NCI-H2196 (cell line): ENCODE measurements around the gene SLC35E2B.
"Not testable (repeated sequence)": the region's sequence is repeated elsewhere in the genome, so short reads cannot be mapped to it uniquely, and the experiment has no call there.

Source experiments
- DNase-seq: peaks from one replicate; lab custom pipeline; 2025; ENCODE audit not compliant: unreplicated experiment; lab: John Stamatoyannopoulos, UW

The SLC35E2B gene

DNA sequence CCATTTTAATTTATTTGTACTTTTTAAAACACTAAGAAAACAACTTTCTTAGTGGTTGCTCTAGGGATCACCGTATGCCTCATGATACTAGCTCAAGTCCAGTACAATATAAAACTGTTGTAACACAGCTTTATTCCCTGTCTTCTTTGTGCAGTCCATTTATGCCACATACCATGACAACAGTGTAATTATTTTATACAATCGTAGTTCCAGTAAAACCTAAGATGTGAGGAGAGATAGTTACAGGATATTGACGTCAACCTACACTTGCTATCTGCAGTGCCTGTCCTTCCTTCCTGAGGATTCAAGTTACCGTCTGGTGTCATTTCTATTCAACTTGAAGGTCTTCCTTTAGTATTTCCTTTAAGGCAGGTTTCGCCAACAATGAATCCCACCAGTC, 46.3 kb downstream of the SLC35E2B start:
- DNase-seq: not testable (repeated sequence)

DNA sequence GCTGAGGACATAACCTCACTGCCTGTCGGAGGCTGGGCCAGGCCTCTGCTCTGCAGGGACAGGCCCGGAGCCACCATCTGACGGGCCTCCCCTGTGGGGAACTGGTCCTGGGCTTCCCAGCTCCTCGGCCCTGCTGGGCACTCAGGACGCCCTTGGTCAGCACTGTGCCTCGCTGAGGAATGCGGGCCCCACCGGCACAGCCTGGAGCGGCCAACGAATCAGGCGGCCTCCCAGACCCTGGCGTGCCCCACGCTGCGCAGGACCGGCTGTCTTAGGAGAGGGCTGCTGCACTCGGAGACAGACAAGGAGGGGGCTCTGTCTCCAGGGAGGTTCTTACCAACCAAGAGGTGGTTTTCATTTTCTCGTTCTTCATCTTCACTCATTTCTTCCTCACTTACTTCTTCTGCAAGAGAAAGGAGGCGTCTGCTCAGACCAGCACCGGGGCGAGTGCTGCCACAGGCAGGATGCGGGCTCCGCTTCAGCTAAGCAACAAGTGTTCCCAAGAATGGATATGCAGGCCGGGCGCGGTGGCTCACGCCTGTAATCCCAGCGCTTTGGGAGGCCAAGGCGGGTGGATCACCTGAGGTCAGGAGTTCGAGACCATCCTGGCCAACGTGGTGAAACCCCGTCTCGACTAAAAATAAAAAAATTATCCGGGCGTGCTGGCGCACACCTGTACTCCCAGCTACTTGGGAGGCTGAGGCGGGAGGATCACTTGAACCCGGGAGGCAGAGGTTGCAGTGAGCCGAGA, 51.7 kb downstream of the SLC35E2B start:
- not testable (repeated sequence) for DNase-seq

DNA sequence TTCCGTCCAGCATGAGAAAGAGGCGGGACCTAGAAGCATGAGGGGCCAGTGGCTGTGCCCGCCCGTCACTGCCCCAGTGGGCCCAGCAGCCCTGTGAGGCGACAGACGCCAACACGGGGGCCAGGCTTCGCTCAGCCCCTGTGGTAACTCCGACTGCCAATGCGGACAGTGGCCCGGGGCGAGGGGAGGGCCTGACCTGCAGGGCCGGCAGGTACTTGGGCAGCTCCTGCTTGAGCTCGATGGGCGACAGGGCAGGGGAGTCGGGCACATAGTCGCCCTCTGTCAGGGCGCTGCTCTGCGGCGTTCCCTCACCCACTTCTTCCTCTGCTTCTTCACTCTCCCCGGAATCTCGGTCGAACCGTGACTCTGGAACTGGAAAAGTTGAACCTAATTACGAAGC, 52.5 kb downstream of the SLC35E2B start:
- DNase-seq: not testable (repeated sequence)

DNA sequence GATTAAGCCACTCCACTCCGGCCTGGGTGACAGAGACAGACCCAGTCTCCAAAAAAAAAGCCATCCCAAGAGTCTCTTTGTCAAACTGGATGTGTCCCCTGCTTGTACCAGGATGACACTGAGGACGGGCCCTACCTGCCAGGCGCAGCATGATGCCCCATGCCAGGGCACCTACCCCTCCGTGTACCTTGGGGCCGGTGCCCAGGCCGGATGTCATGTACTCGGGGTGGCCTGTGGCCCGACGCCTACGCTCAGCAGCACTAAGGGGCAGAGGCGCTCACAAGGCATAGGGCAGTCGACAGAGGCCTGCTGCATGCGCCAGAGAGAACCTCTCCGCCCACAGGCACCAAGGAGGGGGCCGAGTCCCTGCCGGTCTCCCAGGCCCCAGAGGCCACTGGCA, 53.2 kb downstream of the SLC35E2B start:
- DNase-seq: not testable (repeated sequence)

DNA sequence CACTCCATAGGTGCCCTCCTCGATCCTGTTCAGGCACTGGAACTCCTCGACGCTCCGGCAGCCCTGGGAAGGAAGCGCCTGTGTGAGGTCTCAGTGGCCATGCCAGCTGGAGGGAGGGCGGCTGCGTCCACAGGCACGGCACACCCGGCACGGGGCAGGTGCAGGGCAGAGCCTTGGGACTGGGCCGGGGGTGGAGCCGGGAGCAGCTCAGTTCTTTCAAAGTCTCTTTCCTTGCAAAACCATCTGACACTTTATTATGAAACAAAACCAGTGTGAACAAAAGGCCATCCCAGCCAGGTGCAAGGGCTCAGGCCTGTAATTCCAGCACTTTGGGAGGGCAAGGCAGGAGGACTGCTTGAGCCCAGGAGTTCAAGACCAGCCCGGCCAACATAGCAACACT, 54.1 kb downstream of the SLC35E2B start:
- DNase-seq: peak; percentile 32

DNA sequence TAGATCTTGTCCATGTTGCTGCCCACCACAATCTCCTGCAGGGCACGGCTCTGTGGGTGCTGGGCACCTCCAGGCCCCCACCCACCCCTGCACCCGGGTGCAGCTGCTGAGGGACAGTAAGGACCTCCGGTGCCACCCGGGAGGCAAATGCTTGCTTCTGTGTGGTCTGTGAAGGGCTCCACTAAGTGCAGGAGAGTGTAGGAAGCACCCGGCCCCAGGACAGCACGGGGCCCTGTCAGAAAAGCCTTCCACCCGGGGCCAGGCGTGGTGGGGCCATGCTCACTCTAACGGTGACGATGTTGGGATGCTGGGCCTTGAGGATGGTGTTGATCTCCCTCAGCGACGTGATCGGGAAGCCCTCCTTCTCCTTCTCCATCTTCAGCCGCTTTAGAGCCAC, 55.1 kb downstream of the SLC35E2B start:
- not testable (repeated sequence) for DNase-seq

DNA sequence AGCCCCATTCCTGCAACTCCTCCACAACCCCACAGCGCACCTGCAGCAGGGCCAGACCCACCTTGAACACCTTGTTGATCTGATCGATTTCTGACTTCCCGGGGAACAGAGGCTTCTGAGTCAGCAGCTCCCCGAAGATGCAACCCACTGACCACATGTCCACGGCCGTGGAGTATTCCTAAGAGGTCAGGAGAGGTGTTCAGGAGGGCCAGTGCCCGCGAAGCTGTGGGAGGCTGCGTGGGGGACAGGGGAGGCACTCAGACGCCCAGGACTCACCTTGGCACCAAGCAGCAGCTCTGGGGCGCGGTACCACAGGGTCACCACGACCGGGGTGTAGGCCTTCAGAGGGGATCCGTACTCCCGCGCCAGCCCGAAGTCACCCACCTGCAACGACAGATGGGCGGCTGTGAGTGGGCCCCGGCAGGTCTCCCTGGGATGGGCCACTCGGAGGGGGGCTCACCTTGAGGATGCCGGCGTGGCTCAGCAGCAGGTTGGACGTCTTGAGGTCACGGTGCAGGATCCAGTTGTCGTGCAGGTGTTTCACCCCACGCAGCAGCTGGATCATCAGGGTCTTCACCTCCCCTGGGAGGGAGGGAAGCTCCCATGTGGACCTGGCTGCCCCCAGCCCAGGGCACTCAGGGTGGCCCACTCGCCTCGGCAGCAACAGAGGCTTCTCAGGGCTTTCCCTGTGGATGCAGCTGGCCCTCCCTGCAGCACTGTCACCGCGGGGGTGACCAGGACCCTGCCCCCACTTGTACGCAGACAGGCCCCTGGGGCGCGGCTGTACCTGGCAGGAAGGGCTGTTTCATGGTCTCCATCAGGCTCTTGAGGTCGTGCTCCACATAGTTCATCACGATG, 55.7 kb downstream of the SLC35E2B start:
- not testable (repeated sequence) for DNase-seq

DNA sequence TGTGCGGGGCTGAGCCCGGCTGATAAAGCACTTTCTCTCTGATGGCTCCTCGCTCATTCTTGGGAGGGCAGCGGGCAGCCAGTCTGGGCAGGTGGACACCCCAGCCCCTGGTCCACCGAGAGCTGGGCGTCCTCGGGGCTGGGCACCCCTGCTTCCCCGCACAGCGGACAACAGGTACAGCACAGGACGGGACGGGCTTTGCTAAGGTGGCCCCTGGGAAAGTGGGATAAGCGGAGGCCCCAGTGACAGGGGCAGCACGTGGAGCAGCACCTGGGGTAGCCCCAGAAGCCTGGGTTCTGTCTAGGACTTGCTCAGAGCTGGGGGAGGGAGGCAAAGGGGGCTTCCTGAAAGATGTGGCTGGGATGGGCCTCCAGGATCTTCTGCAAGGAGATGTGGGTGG, 58.0 kb downstream of the SLC35E2B start:
- DNase-seq: not testable (repeated sequence)

DNA sequence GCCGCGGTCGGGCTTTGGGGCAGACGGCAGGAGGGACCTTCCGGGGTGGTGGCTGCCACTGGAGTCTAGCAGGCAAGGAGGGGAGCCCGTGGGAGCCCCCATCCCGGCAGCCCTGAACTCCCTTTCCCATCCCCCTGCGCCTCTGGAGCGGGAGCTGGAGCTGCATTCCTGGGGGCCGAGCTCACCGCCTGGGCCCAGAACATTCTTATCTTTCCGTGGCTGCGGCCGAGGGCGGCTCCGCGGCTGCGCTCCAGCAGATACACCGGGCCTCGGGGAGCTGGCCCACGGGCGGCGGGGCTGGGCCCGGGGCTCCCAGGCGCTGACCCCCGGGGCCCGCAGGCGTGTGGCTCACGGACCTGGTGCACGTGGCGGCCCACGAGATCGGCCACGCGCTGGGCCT, 59.2 kb downstream of the SLC35E2B start:
- not testable (repeated sequence) for DNase-seq

DNA sequence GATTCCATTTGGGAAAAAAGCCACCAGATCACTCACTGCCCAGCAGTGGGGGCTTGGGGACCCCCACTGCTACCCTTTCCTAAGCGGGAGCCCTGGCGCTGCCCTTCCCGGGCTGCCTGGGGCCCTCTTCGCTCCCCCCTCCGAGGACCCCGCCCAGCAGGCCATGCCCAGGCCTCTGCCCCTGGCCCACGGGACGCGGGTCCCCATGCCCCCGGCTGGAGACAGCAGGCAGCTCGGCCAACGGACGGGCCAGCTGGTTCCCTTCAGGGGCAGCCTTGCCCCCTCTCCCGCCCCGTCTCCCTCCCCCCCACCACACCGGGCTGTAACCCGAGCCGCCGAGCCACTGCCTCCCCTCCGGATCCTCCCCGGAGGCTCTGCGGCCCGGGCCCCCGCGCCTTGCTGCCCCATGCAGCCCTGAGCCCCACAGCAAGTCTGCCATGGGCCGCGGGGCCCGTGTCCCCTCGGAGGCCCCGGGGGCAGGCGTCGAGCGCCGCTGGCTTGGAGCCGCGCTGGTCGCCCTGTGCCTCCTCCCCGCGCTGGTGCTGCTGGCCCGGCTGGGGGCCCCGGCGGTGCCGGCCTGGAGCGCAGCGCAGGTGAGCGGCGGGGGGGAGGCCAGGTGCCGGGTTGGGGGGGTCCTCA, 60.7 kb downstream of the SLC35E2B start, which contains the start of gene MMP23B:
Gene MMP23B (plus strand): TSS at position 392 of the 639 bp plus-strand sequence. CDS start 46 bp downstream, at position 438.
- no peak for DNase-seq

DNA sequence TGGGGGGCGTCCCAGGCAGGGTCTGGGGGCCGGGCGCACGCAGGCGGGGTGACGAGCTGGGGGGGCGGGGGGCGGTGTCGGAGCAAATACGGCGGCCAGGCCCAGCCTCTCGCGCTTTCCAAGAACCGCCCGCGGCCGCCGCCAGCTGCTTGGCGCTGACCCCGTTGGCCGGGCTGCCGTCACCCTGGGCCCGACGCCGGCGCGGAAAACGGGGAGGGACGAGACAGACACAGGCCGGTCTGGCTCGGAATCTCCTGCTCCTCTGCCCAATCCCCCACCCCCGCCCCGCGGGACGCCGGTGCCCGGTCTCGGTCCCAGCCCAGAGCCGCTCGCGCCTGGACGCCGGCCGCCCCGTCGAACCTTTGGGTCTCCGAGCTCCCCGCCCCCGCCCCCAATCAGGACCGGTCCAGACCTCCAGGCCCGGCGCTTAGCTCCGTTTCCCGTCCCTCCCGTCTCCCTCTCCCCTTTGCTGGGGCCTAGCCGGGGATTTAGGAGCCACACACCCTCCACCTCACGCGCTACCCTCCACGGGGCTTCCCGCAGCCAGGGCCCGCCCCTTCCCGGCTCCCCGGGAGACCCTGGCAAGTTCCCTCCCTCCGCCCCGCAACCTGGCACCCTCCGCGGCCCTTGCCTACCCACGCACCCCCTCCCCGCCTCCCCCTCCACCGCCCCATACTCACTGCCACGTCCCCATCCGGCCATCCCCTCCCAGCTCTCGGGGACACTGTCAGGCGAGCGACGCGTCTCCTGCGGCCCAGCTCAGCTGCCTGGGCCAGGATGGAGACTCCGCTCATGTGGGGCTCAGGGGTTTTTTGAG, 61.4 kb downstream of the SLC35E2B start:
- peak; percentile 67 for DNase-seq

DNA sequence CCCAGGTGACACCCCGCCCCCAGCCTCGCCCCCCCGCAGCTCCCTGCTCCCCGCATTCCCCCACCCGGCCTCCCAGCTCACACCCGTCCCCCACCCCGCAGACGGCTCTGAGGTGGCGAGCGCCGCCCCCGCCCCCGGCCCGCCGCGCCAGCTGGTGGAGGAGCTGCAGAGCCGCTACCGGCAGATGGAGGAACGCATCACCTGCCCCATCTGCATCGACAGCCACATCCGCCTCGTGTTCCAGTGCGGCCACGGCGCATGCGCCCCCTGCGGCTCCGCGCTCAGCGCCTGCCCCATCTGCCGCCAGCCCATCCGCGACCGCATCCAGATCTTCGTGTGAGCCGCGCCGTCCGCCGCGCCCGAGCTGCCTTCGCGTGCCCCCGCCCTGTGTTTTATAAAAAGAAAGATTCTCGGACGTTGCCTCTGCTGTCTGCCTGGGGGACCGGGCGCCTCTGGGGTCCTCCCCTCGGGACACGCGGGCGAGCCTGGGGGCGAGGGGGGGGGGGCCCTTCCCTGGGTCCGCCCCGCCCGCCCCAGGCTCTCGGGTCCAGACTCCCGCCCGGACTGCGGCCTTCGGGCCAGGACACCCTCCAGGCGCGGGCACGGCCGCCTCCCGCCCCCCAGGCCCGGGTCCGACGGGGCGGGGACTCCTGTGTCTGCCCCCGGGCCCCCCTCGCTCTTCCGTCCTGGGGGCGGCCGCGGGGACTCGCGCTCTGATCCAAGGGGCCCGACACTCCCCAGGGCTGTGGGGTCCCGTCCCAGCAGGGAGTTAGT, 62.2 kb downstream of the SLC35E2B start:
- peak; percentile 92 for DNase-seq

DNA sequence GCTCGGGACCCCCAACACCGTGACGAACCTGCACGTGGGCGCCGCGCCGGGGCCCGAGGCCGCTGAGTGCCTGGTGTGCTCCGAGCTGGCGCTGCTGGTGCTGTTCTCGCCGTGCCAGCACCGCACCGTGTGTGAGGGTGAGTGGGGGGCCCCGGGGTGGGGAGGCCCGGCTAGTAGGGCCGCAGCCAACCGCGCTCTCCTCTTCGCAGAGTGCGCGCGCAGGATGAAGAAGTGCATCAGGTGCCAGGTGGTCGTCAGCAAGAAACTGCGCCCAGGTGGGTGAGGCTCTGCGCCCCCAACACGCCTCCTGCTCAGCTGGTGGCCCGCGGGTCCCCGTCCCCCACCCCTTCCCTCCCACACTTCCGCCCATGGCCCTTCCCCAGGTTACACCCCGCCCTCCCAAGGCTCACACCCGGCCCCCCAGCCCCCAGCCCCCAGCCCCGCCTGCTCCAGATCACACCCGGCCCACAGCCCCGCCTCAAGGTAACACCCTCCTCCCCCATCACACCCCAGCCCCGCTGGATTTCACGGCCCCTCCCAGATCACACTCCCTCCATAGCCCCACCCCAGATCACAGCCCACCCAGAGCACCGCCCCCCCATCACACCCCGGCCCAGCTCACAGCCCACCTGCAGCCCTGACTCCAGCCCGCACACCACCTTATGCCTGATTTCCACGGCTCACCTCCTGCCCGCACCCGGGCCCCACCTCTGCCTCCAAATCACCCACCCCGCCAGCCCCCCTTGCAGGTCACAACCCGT, 63.0 kb downstream of the SLC35E2B start:
- DNase-seq: no peak

DNA sequence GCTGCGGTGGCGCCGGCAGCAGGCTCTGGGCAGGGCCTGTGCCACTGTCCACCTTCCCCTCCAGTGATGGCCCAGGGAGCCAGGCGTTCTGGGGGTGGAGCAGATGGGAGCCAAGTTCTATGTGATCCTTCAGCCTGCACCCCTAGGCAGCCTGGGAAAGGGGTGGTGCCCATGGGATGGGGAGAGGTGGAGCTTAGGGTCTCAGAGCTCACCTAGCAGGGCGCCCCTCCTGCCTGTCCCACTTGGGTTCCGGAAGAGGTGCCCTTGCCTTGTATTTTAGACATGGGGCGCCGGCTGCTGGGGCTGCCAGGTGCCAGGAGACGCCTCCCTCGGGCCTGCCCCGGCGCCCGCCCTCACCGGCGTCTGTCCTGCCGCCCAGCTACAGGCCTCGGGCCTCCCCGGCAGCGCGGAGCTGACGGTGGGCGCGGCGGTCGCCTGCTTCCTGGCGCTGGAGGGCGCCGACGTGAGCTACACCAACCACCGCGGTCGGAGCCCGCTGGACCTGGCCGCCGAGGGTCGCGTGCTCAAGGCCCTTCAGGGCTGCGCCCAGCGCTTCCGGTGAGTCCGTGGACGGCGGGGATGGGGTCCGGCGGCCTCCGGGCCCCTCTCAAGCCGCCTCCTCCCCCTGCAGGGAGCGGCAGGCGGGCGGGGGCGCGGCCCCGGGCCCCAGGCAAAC, 63.7 kb downstream of the SLC35E2B start:
- no peak for DNase-seq

DNA sequence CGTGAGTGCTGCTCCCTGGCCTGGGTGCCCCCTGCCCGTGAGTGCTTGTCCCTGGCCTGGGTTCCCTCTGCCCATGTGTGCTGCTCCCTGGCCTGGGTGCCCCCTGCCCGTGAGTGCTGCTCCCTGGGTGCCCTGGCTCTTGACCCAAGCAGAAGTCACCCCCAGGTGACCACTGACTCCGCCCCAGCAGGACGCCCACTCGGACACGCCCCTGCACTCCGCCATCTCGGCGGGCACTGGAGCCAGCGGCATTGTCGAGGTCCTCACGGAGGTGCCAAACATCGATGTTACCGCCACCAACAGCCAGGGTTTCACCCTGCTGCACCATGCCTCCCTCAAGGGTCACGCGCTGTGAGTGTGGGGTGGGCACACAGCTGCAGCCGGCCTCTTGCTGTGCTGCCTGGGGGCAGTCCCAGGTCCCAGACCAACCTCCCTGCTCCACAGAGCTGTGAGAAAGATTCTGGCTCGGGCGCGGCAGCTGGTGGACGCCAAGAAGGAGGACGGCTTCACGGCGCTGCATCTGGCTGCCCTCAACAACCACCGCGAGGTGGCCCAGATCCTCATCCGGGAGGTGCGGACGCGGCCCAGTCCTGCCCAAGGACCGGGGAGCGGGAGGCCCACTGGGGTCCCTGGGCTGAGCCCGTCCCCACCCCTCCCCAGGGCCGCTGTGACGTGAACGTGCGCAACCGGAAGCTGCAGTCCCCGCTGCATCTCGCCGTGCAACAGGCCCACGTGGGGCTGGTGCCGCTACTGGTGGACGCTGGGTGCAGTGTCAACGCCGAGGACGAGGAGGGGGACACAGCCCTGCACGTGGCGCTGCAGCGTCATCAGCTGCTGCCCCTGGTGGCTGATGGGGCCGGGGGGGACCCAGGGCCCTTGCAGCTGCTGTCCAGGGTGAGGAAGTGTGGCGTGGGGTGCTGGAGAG, 64.5 kb downstream of the SLC35E2B start:
- no peak for DNase-seq

DNA sequence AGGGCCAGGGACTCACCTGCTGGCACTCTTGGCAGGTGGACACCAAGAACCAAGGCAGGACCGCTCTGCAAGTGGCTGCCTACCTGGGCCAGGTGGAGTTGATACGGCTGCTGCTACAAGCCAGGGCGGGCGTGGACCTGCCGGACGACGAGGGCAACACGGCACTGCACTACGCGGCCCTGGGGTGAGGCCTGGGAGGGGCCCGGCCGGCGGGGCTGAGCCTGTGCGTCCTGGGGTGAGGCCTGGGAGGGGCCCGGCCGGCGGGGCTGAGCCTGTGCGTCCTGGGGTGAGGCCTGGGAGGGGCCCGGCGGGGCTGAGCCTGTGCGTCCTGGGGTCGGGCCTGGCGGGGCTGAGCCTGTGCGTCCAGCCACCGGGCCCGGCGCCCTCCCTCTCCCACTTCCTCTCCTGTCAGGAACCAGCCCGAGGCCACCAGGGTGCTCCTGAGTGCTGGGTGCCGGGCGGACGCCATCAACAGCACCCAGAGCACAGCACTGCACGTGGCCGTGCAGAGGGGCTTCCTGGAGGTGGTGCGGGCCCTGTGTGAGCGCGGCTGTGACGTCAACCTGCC, 65.2 kb downstream of the SLC35E2B start:
- DNase-seq: no peak
